Hematopoietic multipotent progenitor cell treated with erythropoietin and hydrocortisone succinate and interleukin-3 and kit ligand, for 15 days (in vitro differentiated cells): Measurements from ENCODE around the gene ARHGEF4.

Experiments
- DNase-seq: peaks from one replicate; pipeline ENCODE4 v3.0.0-alpha.2; 2015; ENCODE audit warnings: low spot score

The ARHGEF4 gene

GRCh38 chr2:130836501-130837174, at the start of gene ARHGEF4:
ARHGEF4 (plus strand) TSS chr2:130836914; CDS start chr2:130836954, 40 bp downstream.
- no peak for DNase-seq

GRCh38 chr2:130787841-130788240, 48.9 kb upstream of the ARHGEF4 start:
- no peak for DNase-seq

- no peak for DNase-seq
Observed at GRCh38 chr2:130790312-130790711, 46.4 kb upstream of the ARHGEF4 start.

- no peak for DNase-seq
Observed at GRCh38 chr2:130790804-130791616, 45.7 kb upstream of the ARHGEF4 start.

GRCh38 chr2:130791617-130791939, 45.1 kb upstream of the ARHGEF4 start:
- DNase-seq: no peak

GRCh38 chr2:130795431-130795830, 41.3 kb upstream of the ARHGEF4 start:
- no peak for DNase-seq

GRCh38 chr2:130796290-130796689, 40.4 kb upstream of the ARHGEF4 start:
- DNase-seq: no peak

- peak; percentile 79 for DNase-seq
Observed at GRCh38 chr2:130797493-130798435, 39.0 kb upstream of the ARHGEF4 start.

- DNase-seq: no peak
Observed at GRCh38 chr2:130798472-130799218, 38.1 kb upstream of the ARHGEF4 start.

- DNase-seq: no peak
Observed at GRCh38 chr2:130799295-130799694, 37.4 kb upstream of the ARHGEF4 start.

GRCh38 chr2:130805613-130806012, 31.1 kb upstream of the ARHGEF4 start:
- no peak for DNase-seq

- no peak for DNase-seq
Observed at GRCh38 chr2:130806370-130806769, 30.3 kb upstream of the ARHGEF4 start.

GRCh38 chr2:130807659-130808385, 28.9 kb upstream of the ARHGEF4 start:
- DNase-seq: no peak

GRCh38 chr2:130808482-130809268, 28.0 kb upstream of the ARHGEF4 start:
- DNase-seq: no peak

- DNase-seq: no peak
Observed at GRCh38 chr2:130810490-130810889, 26.2 kb upstream of the ARHGEF4 start.

GRCh38 chr2:130813722-130814121, 23.0 kb upstream of the ARHGEF4 start:
- no peak for DNase-seq

- DNase-seq: no peak
Observed at GRCh38 chr2:130814931-130815680, 21.6 kb upstream of the ARHGEF4 start.

GRCh38 chr2:130818809-130819208, 17.9 kb upstream of the ARHGEF4 start:
- DNase-seq: no peak

- DNase-seq: no peak
Observed at GRCh38 chr2:130819226-130819607, 17.5 kb upstream of the ARHGEF4 start.
